ENCODE results near the gene LUC7L3.
A peak's percentile ranks its signal among the peaks of the same experiment; 100 is the strongest.

LUC7L3 gene

DNA sequence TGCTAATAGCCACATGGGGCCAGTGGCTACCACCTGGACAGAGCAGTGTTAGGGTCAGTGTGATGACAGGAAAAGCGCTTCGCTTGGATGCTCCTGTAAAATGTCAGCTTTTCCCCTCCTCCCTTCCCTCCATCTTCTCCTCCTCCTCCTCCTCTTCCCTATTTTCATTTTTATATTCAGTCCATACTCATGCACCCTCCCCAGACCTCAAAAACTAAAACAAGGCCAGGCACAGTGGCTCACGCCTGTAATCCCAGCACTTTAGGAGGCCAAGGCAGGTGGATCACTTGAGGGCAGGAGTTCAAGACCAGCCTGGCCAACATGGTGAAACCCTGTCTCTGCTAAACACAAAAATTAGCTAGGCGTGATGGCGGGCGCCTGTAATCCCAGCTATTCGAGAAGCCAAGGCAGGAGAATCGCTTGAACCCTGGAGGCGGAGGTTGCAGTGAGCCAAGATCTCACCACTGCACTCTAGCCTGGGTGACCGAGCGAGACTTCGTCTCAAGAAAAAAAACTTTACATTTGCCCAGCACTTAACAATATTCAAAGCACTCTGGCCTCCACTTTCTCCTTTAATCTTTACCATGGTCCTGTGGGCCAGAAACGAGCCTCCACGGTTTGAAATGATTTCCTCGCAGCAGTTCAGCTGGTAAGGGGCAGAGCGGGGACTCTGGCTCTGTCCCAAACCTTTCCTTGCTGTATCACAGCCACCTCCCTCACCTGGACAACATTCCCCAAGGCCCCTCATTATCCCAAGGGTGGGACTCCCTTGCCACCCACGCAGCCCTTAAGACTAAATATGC is 33.5 kb upstream of the LUC7L3 start:
- DNase-seq (ENCODE audit: low read depth in 2 of 2): no peak

- DNase-seq (ENCODE audit: low read depth in 2 of 2): no peak
Observed at GRCh38 chr17:50686494-50687199, 32.8 kb upstream of the LUC7L3 start.

DNA sequence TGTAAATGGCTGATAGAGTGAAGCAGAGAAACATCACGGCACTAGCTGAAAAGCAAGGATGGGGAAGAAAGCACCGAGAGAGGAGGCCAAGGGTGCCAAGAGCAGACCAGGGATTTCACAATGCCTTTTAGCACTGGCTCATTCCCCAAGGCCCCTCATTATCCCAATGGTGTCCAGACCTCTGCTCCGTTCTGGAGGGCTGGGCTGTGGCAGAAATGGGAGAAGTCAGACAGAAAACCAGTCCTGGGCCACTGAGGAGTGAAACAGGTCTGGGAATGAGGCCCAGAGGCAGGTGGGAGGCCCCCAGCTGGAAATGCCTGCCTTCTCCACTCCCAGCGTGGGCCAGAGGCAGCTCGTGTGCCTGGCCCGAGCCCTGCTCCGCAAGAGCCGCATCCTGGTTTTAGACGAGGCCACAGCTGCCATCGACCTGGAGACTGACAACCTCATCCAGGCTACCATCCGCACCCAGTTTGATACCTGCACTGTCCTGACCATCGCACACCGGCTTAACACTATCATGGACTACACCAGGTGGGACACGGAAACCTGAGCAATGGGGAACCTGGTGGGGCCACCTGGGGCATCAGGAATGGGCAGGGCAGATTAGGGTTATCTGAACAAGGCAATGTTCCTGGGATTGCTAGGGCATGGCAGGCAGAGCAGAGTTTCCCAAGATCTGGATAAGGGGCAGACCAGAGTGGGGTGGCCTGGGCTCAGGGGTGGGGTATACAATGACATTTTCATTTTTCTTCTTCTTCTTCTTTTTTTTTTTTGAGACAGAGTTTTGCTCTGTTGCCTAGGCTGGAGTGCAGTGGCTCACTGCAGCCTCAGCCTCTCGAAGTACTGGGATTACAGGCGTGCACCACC is 32.0 kb upstream of the LUC7L3 start:
- DNase-seq (ENCODE audit: low read depth in 2 of 2): no peak

DNA sequence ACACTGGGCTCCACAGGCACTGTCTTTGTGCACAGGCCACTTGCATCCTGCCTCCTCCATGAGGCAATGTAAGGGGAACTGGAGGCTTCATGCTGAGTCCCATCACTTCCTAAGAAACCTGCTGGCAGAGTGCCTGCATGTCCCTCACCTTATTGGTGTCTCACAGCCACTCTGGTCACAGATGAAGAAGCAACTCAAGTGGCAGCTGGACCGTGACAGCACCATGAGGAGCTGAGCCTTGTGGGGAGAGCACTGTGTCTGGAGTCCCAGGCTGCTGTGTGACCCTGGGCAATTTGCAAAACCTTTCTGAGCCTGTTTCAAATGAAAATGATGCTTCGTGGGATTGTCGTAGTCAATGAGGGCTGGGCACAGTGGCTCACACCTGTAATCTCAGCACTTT is 31.2 kb upstream of the LUC7L3 start:
- no peak for DNase-seq (ENCODE audit: low read depth in 2 of 2)

GRCh38 chr17:50689251-50689650 is 30.2 kb upstream of the LUC7L3 start:
- DNase-seq (ENCODE audit: low read depth in 2 of 2): no peak

DNA sequence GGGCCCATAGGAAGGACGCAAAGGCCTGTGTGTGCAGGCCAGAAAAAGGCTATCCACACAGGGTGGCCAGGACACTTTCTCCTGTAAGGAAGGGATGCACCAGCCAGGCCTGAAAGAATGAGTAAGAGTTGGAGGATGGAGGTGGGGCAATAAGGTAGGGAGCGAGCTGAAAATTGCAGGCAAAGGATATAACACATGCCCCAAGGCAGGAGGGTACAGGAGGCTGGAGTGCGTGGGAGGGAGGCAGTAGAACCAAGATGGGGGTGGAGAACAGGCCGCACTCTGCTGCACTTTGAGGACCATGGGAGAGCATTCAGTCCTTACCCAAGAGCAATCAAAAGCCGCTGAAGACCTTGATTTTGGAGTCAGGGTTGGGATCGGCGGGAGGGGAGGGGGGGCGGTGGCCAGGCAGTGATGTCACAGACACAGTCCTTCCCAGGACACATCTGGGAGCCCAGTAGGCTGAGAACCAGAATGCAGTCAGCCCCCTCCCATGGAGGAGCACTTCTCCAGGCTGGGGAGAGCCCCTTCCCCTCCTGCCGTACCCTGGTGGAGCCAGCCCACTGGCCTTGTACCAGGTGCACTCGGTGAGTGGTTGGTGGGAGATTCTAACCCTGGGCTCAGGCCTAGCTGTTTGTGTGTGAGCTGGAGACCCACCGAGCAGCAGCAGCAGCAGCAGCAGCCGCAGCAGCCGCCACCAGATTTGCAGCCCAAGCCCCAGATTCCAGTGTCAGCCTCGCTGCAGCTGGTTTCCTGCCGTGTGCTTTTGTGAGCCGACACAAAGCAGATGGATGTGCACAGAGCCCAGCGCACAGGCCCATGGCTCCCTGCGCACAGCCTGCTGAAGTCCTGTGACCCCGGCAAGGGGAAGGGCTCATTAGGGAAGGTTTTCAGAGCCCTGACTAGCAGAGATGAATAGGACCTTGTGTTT is 29.2 kb upstream of the LUC7L3 start:
- DNase-seq (ENCODE audit: low read depth in 2 of 2): no peak

- DNase-seq (ENCODE audit: low read depth in 2 of 2): no peak
Observed at GRCh38 chr17:50690887-50691549, 28.4 kb upstream of the LUC7L3 start.

DNA sequence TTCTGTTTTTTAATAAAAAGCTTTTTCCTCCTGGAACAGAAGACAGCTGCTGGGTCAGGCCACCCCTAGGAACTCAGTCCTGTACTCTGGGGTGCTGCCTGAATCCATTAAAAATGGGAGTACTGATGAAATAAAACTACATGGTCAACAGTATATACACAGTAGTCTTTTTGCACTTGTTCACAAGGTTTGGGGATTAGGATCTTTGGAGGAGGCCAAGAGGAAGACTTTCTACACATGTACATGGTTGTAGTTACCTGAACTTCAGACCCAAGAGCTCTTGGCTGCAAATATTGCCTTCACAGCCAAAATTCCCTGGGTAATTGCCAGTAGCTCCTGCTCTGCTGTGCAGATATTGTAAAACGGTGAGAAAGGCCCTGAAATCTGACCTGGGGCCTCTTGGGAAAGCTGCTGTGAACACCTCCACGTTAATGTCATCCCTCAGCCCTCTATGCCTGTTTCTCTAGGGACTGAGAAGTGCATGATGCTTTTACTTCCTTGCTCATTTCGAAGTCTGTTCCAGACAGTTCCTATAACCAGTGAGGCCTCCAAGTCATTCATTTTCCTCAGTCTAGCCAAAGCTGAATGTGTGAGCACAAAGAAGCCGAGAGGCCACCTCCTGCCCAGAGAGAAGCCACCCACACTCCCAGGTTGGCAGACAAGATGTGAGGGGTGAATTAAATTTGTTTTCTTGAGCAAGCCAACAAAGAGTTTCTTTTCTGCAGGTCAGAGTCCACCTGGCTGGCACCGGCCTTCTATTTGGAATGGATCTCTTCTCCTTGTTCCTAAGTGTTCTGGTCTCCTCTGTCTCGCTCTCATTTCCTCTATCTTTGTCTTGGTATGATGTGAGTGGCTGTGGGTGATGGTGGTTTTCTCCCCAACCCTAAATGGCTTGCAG is 27.6 kb upstream of the LUC7L3 start:
- no peak for DNase-seq (ENCODE audit: low read depth in 2 of 2)

- no peak for DNase-seq (ENCODE audit: low read depth in 2 of 2)
Observed at GRCh38 chr17:50692448-50693035, 26.9 kb upstream of the LUC7L3 start.

GRCh38 chr17:50693036-50693682 is 26.2 kb upstream of the LUC7L3 start:
- DNase-seq (ENCODE audit: low read depth in 2 of 2): no peak

GRCh38 chr17:50696365-50696879 is 23.0 kb upstream of the LUC7L3 start:
- DNase-seq (ENCODE audit: low read depth in 2 of 2): no peak

GRCh38 chr17:50697062-50697461 is 22.3 kb upstream of the LUC7L3 start:
- no peak for DNase-seq (ENCODE audit: low read depth in 2 of 2)

GRCh38 chr17:50697663-50698272 is 21.6 kb upstream of the LUC7L3 start:
- no peak for DNase-seq (ENCODE audit: low read depth in 2 of 2)

- no peak for DNase-seq (ENCODE audit: low read depth in 2 of 2)
Observed at GRCh38 chr17:50699410-50699809, 20.0 kb upstream of the LUC7L3 start.

DNA sequence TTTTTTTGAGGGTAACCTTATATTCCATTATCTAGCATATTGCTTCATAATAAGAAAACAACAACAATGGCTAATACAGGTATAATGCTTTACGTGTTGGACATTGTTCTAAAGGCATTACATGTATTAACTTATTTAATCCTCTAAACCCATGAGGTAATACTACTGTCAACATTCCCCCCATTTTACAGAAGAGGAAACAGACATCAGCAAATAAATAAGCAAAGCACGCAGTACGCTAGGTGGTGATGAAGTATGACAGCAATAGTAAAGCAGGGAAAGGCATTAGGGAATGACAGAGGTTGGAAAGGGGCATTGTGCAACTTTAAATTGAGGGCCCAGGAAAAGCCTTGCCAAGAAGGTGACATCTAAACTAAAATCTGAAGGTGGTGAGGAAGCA is 16.2 kb upstream of the LUC7L3 start:
- no peak for DNase-seq (ENCODE audit: low read depth in 2 of 2)

GRCh38 chr17:50707289-50708049 is 11.9 kb upstream of the LUC7L3 start, which contains the start of gene ANKRD40:
TSS of gene ANKRD40 (minus strand) at chr17:50707914. CDS start at chr17:50707654, 260 bp downstream.
- peak; percentile 81 to 84 for DNase-seq (ENCODE audit: low read depth in 2 of 2)

All from activated CD8-positive, alpha-beta memory T cell treated with anti-CD3 and anti-CD28 coated beads for 4 hours (primary cell).